CD14-positive monocyte (primary cell): ENCODE measurements around the gene SLC24A3. TPM values are rescaled to one million over a fixed set of nuclear protein-coding genes. Genes with fewer than 3 reads are reported as not detected.

Source experiments
- DNase-seq, 3 donors: peaks; one replicate each; pipeline ENCODE4 v3.0.0-alpha.2; 2011 to 2022
- H2AFZ ChIP-seq: 2 replicates; pipeline ENCODE4 v1.6.0; 2012; ENCODE audit warnings: mild to moderate bottlenecking, low read depth, low read length, inconsistent platforms; ENCODE audit not compliant: insufficient read depth, poor library complexity, severe bottlenecking
- H3K27ac ChIP-seq, 2 donors: 1 replicate in 1 of 2; 2 replicates in 1 of 2; pipeline ENCODE4 v1.5.1; 2012 to 2013; ENCODE audit warnings: low read length in 2 of 2, control low read depth in 1 of 2, inconsistent platforms in 1 of 2, low read depth in 1 of 2, mild to moderate bottlenecking in 1 of 2
- H3K27me3 ChIP-seq, 2 donors: one replicate each; pipeline versions ENCODE4 v1.6.0 to v1.6.1; 2011 to 2013; ENCODE audit warnings: low read length in 2 of 2; ENCODE audit not compliant: control insufficient read depth in 2 of 2, insufficient read depth in 2 of 2
- H3K36me3 ChIP-seq, 2 donors: replicated peaks in 1 of 2; 1 replicate in 1 of 2; 2 replicates in 1 of 2; pipeline versions ENCODE4 v1.5.1 to v1.6.1; 2012 to 2013; ENCODE audit warnings: low read length in 2 of 2, control low read depth in 1 of 2, inconsistent platforms in 1 of 2, mild to moderate bottlenecking in 1 of 2; ENCODE audit not compliant: insufficient read depth in 2 of 2, control insufficient read depth in 1 of 2
- H3K4me1 ChIP-seq, 2 donors: 1 replicate in 1 of 2; 2 replicates in 1 of 2; pipeline versions ENCODE4 v1.5.1 to v1.6.1; 2012 to 2013; ENCODE audit warnings: low read length in 2 of 2, control low read depth in 1 of 2, inconsistent platforms in 1 of 2, mild to moderate bottlenecking in 1 of 2, moderate library complexity in 1 of 2; ENCODE audit not compliant: insufficient read depth in 2 of 2, control insufficient read depth in 1 of 2
- H3K4me2 ChIP-seq: replicated peaks from 2 replicates; pipeline ENCODE3; 2012; ENCODE audit warnings: low read length, moderate library complexity, mild to moderate bottlenecking; ENCODE audit not compliant: poor library complexity, severe bottlenecking; ENCODE audit errors: extremely low read depth
- H3K4me3 ChIP-seq, 3 experiments: fragments of 200-600 bp in 1 of 3; sonication (generic) in 1 of 3; replicated peaks in 1 of 3; 1 replicate in 2 of 3; 2 replicates in 1 of 3; pipeline ENCODE4 v1.5.1; 2011 to 2013; ENCODE audit warnings: low read length in 3 of 3, mild to moderate bottlenecking in 3 of 3, control low read depth in 2 of 3, low read depth in 2 of 3, inconsistent platforms in 1 of 3, moderate library complexity in 1 of 3
- H3K79me2 ChIP-seq: 2 replicates; pipeline ENCODE4 v1.6.0; 2012; ENCODE audit warnings: mild to moderate bottlenecking, control low read depth, inconsistent platforms, low read length, moderate library complexity; ENCODE audit not compliant: insufficient read depth
- H3K9ac ChIP-seq: 2 replicates; pipeline ENCODE4 v1.6.0; 2017; ENCODE audit warnings: low read length, mild to moderate bottlenecking; ENCODE audit not compliant: insufficient read depth, poor library complexity, severe bottlenecking
- H3K9me3 ChIP-seq, 2 donors: replicated peaks in 1 of 2; 1 replicate in 1 of 2; 2 replicates in 1 of 2; pipeline versions ENCODE4 v1.5.1 to v1.6.1; 2012 to 2013; ENCODE audit warnings: low read length in 2 of 2, control low read depth in 1 of 2; ENCODE audit not compliant: control insufficient read depth in 1 of 2, insufficient read depth in 1 of 2
- H4K20me1 ChIP-seq: 2 replicates; pipeline ENCODE4 v1.6.0; 2012; ENCODE audit warnings: mild to moderate bottlenecking, low read length, control low read depth, moderate library complexity; ENCODE audit not compliant: insufficient read depth
- H3K27ac Mint-ChIP-seq, 7 donors: one replicate each; pipeline ENCODE4 v1.8.0; 2020; ENCODE audit warnings: mild to moderate bottlenecking in 7 of 7, mixed read lengths in 7 of 7, moderate library complexity in 6 of 7, inconsistent platforms in 2 of 7
- H3K27me3 Mint-ChIP-seq, 3 donors: one replicate each; pipeline ENCODE4 v1.8.0; 2021 to 2022; ENCODE audit warnings: low read depth in 3 of 3, mild to moderate bottlenecking in 3 of 3, mixed read lengths in 3 of 3, moderate library complexity in 3 of 3, inconsistent platforms in 1 of 3
- H3K36me3 Mint-ChIP-seq, 2 donors: one replicate each; pipeline ENCODE4 v1.8.0; 2020; ENCODE audit warnings: mixed read lengths in 2 of 2, inconsistent platforms in 1 of 2, mild to moderate bottlenecking in 1 of 2
- H3K4me1 Mint-ChIP-seq: one replicate; pipeline ENCODE4 v1.8.0; 2020; ENCODE audit warnings: mild to moderate bottlenecking, mixed read lengths
- H3K4me3 Mint-ChIP-seq, 2 donors: one replicate each; pipeline ENCODE4 v1.8.0; 2020; ENCODE audit warnings: mild to moderate bottlenecking in 2 of 2, mixed read lengths in 2 of 2, moderate library complexity in 1 of 2
- H3K9me3 Mint-ChIP-seq, 7 donors: one replicate each; pipeline ENCODE4 v1.8.0; 2020 to 2022; ENCODE audit warnings: mixed read lengths in 7 of 7, mild to moderate bottlenecking in 6 of 7, moderate library complexity in 6 of 7, inconsistent platforms in 2 of 7
- WGBS: methylation state at CpG from one replicate; pipeline ENCODE4 v1.1.5; 2013; ENCODE audit warnings: missing lambda C conversion rate; ENCODE audit not compliant: insufficient coverage; 5-methylcytosine and 5-hydroxymethylcytosine counted together
- intact Hi-C, 2 donors: fragments of 100-400 bp; cut with micrococcal nuclease; formaldehyde crosslinking; loops; one replicate each; pipeline versions ENCODE4 v1.15.0 to v1.15.1; 2023
- polyA plus RNA-seq, 3 donors: library from polyadenylated mRNA; depleted of rRNA in 1 of 3; unstranded in 2 of 3; stranded (reverse) in 1 of 3; fragments of 300-500 nt in 2 of 3; fragments of >200 nt in 1 of 3; fragmentation: Illumina TruSeq in 2 of 3; gene quantifications; 1 replicate in 2 of 3; 2 replicates in 1 of 3; pipeline ENCODE4 v1.2.3, GENCODE V29; 2012 to 2021
- TF ChIP-seq, protein P1 (sequence below): fragments of 200-600 bp; IDR thresholded peaks from one replicate; pipeline ENCODE4 v1.8.0; 2022; ENCODE audit warnings: antibody characterized with exemption, mild to moderate bottlenecking

Gene SLC24A3
- polyA plus RNA-seq, 3 donors = 0.04 to 0.08 TPM; not detected in 1

DNA sequence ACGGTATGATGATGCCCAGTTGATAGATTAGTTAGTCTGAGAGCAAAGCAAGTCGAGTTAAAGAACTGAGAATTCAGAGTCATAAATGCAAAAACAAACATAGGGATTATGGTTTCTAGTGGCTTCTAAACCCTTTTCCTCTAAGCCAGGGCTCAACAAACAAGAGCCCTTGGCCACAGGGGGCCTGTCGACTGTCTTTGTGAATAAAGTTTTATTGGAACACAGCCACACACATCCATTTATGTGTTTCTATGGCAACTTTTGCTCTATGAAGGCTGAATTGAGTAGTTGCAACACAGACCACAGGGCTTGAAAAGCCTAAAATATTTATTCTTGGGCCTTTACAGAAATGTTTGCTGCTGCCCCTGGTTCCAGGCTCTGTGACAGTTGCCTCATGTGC is 76.2 kb downstream of the SLC24A3 start:
- Mint-ChIP-seq H3K36me3 (no peaks in the 10 kb centered on the region), H3K27ac (no peak overlapping the region), H3K4me1 (peaks cover 2% of the 10 kb centered on the region), H3K4me3 (no peak overlapping the region), H3K9me3 (peaks cover 0 to 4% (median 0%) of the 10 kb centered on the region in 7 donors), H3K27me3 (peaks cover 0 to 3% (median 2%) of the 10 kb centered on the region in 3 donors)
- H3K4me1 ChIP-seq = no peaks in the 10 kb centered on the region
- H3K4me3 ChIP-seq = no peak overlapping the region
- H3K9ac ChIP-seq = no peak overlapping the region
- no peak overlapping the region for H3K4me2 ChIP-seq
- intact Hi-C loops = no loop called here
- H3K36me3 ChIP-seq = no peaks in the 10 kb centered on the region
- TF ChIP-seq, protein P1, sequence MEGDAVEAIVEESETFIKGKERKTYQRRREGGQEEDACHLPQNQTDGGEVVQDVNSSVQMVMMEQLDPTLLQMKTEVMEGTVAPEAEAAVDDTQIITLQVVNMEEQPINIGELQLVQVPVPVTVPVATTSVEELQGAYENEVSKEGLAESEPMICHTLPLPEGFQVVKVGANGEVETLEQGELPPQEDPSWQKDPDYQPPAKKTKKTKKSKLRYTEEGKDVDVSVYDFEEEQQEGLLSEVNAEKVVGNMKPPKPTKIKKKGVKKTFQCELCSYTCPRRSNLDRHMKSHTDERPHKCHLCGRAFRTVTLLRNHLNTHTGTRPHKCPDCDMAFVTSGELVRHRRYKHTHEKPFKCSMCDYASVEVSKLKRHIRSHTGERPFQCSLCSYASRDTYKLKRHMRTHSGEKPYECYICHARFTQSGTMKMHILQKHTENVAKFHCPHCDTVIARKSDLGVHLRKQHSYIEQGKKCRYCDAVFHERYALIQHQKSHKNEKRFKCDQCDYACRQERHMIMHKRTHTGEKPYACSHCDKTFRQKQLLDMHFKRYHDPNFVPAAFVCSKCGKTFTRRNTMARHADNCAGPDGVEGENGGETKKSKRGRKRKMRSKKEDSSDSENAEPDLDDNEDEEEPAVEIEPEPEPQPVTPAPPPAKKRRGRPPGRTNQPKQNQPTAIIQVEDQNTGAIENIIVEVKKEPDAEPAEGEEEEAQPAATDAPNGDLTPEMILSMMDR = no peak
- H3K9me3 ChIP-seq = no peaks in the 10 kb centered on the region
- no peak overlapping the region for H2AFZ ChIP-seq
- H3K27me3 ChIP-seq = no peaks in the 10 kb centered on the region
- no peak overlapping the region for H3K27ac ChIP-seq
- DNase-seq = no peak
- 100% methylated on average over 1 of the region's 3 CpGs for WGBS
- H4K20me1 ChIP-seq = no peaks in the 10 kb centered on the region
- H3K79me2 ChIP-seq = no peaks in the 10 kb centered on the region

DNA sequence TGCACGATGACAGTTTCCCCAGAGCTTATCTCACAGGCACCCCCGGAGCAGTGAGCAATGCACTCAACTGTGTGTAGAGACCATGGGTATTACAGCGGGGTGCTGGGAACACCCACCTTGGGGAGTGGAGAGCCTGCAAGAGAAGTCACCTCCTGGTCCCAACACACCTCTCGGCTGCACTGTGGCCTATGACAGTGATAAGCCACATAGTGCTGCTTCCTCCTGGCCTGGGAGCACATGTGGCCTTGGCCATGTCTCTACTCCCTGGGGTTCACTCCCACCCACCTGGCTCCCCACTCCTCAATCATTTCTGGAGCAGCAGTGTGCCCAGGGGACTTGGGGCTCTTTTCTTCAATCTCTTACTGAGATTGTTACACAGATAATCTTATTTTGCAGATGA is 77.0 kb downstream of the SLC24A3 start:
- Histone ChIP-seq H4K20me1 (no peaks in the 10 kb centered on the region), H2AFZ (no peak overlapping the region), H3K9me3 (no peaks in the 10 kb centered on the region), H3K9ac (no peak overlapping the region), H3K79me2 (no peaks in the 10 kb centered on the region), H3K36me3 (no peaks in the 10 kb centered on the region), H3K4me1 (no peaks in the 10 kb centered on the region), H3K4me2 (no peak overlapping the region), H3K4me3 (no peak overlapping the region), H3K27ac (no peak overlapping the region), H3K27me3 (no peaks in the 10 kb centered on the region)
- Mint-ChIP-seq H3K36me3 (no peaks in the 10 kb centered on the region), H3K9me3 (peaks cover 0 to 5% (median 2%) of the 10 kb centered on the region in 7 donors), H3K4me1 (peaks cover under 1% of the 10 kb centered on the region), H3K4me3 (no peak overlapping the region), H3K27ac (no peak overlapping the region), H3K27me3 (peaks cover 0 to 3% (median 3%) of the 10 kb centered on the region in 3 donors)
- WGBS = 100% methylated on average over 2 of the region's 4 CpGs
- DNase-seq = no peak
- TF ChIP-seq, protein P1 = no peak
- intact Hi-C loops = no loop called here
